ENCODE results near the gene SEC16B.

The SEC16B gene, protein sequence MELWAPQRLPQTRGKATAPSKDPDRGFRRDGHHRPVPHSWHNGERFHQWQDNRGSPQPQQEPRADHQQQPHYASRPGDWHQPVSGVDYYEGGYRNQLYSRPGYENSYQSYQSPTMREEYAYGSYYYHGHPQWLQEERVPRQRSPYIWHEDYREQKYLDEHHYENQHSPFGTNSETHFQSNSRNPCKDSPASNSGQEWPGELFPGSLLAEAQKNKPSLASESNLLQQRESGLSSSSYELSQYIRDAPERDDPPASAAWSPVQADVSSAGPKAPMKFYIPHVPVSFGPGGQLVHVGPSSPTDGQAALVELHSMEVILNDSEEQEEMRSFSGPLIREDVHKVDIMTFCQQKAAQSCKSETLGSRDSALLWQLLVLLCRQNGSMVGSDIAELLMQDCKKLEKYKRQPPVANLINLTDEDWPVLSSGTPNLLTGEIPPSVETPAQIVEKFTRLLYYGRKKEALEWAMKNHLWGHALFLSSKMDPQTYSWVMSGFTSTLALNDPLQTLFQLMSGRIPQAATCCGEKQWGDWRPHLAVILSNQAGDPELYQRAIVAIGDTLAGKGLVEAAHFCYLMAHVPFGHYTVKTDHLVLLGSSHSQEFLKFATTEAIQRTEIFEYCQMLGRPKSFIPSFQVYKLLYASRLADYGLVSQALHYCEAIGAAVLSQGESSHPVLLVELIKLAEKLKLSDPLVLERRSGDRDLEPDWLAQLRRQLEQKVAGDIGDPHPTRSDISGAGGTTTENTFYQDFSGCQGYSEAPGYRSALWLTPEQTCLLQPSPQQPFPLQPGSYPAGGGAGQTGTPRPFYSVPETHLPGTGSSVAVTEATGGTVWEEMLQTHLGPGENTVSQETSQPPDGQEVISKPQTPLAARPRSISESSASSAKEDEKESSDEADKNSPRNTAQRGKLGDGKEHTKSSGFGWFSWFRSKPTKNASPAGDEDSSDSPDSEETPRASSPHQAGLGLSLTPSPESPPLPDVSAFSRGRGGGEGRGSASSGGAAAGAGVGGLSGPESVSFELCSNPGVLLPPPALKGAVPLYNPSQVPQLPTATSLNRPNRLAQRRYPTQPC

DNA sequence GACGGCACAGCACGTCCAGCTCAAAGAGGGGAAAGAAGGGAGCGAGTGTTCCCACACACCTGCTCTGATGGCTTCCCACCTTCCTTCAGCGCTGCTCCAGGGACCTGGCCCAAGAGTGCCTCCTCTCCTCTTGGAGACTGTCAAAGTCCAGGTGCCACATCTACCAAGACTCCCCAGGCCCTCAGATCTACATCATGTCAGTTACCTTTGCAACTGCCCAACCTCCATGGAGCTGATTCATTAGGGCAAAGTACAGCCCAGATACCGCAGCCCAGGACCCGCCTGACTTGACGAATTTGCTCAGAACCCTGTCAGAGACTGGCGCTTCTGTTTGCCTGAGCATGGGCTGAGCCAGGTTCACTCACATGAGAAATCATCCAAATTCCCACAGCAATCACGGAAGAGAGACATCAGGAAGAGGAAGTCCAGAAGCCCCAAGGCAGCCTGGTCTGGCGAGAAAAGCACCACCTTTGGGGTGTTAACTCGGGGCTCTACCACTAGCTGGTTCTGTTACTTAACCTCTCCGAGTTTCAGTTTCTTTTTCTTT lies at the start of gene SEC16B:
TSS of gene SEC16B (minus strand) at position 234 of the 547 bp plus-strand sequence. CDS start 2,077 bp downstream, outside the sequence.
- no peaks in the 10 kb centered on the region for H3K27me3 ChIP-seq (ENCODE audit: insufficient read depth, low read depth)
- H3K79me2 ChIP-seq (ENCODE audit: insufficient read depth, low read depth): no peaks in the 10 kb centered on the region
- no peaks in the 10 kb centered on the region for H3K4me1 ChIP-seq (ENCODE audit: low read depth, poor library complexity, severe bottlenecking)
- H3K4me3 ChIP-seq (IDR thresholded peaks at IDR 0.05; ENCODE audit: insufficient read depth, low read depth, low read length): no peak within 1 kb of the TSS
- no peak within 1 kb of the TSS for H2AFZ ChIP-seq (ENCODE audit: low read depth)
- no peak within 1 kb of the TSS for H3K9ac ChIP-seq
- TF ChIP-seq, protein P1, sequence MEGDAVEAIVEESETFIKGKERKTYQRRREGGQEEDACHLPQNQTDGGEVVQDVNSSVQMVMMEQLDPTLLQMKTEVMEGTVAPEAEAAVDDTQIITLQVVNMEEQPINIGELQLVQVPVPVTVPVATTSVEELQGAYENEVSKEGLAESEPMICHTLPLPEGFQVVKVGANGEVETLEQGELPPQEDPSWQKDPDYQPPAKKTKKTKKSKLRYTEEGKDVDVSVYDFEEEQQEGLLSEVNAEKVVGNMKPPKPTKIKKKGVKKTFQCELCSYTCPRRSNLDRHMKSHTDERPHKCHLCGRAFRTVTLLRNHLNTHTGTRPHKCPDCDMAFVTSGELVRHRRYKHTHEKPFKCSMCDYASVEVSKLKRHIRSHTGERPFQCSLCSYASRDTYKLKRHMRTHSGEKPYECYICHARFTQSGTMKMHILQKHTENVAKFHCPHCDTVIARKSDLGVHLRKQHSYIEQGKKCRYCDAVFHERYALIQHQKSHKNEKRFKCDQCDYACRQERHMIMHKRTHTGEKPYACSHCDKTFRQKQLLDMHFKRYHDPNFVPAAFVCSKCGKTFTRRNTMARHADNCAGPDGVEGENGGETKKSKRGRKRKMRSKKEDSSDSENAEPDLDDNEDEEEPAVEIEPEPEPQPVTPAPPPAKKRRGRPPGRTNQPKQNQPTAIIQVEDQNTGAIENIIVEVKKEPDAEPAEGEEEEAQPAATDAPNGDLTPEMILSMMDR (conservative IDR thresholded peaks at IDR 0.05; ENCODE audit: low read depth, low read length): no peak
- no peak within 1 kb of the TSS for H3K27ac ChIP-seq
- H3K36me3 ChIP-seq (ENCODE audit: insufficient read depth): no peaks in the 10 kb centered on the region
- no peak within 1 kb of the TSS for H3K4me2 ChIP-seq
- H4K20me1 ChIP-seq (ENCODE audit: insufficient read depth): no peaks in the 10 kb centered on the region

DNA sequence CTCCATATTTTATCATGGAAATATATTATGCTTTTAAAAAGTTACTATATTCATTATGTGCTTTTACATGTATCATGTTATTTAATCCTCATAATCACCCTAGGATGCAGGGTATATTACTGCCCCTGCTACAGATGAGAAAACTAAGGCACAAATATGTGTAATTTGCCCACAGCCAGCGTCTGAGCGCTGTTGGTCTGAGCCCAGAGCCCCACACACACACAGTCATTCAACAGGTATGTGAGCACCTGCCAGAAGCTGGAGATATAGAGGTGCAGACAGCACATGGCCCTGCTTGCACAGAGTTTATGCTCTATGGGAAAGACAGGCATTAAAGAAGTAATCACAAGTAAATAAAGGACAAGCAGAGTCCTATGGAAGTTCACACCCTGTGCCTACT lies 49.8 kb upstream of the SEC16B start:
- Histone ChIP-seq H3K4me2 (no peak overlapping the region), H3K36me3 (ENCODE audit: insufficient read depth) (no peaks in the 10 kb centered on the region)
- TF ChIP-seq, protein P1 (conservative IDR thresholded peaks at IDR 0.05; ENCODE audit: low read depth, low read length): no peak

DNA sequence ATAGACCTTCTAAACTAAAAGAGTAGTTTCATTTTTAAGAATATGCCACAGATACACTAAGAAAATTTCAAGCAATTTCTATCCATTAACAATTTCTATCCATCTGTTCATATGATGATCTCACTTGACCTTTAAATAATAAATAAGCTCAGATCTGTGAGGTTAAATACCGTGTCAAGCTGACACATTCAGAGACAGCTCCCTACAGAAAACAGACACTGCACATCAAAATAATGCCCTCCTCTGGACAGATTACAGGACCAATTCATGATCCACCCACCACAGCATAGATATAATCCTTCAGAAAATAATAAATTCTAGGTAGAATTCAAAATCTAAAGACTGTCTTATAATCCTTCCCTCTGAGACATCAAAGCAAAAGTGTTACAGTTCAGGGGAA lies 49.4 kb upstream of the SEC16B start:
- Histone ChIP-seq H3K4me3 (IDR thresholded peaks at IDR 0.05; ENCODE audit: insufficient read depth, low read depth, low read length) (no peak overlapping the region), H3K36me3 (ENCODE audit: insufficient read depth) (no peaks in the 10 kb centered on the region), H3K27me3 (ENCODE audit: insufficient read depth, low read depth) (no peaks in the 10 kb centered on the region), H3K27ac (no peak overlapping the region), H3K79me2 (ENCODE audit: insufficient read depth, low read depth) (no peaks in the 10 kb centered on the region), H3K4me1 (ENCODE audit: low read depth, poor library complexity, severe bottlenecking) (peaks cover 6% of the 10 kb centered on the region), H3K9ac (no peak overlapping the region), H2AFZ (ENCODE audit: low read depth) (no peak overlapping the region), H4K20me1 (ENCODE audit: insufficient read depth) (no peaks in the 10 kb centered on the region), H3K4me2 (no peak overlapping the region)
- TF ChIP-seq, protein P1 (conservative IDR thresholded peaks at IDR 0.05; ENCODE audit: low read depth, low read length): no peak

More for the DNA sequence above, 49.8 kb upstream of the SEC16B start:
- no peak overlapping the region for H3K27ac ChIP-seq
- no peaks in the 10 kb centered on the region for H3K27me3 ChIP-seq (ENCODE audit: insufficient read depth, low read depth)
- no peaks in the 10 kb centered on the region for H3K79me2 ChIP-seq (ENCODE audit: insufficient read depth, low read depth)
- H3K4me3 ChIP-seq (IDR thresholded peaks at IDR 0.05; ENCODE audit: insufficient read depth, low read depth, low read length): no peak overlapping the region
- no peak overlapping the region for H2AFZ ChIP-seq (ENCODE audit: low read depth)
- no peak overlapping the region for H3K9ac ChIP-seq
- H3K4me1 ChIP-seq (ENCODE audit: low read depth, poor library complexity, severe bottlenecking): peaks cover 6% of the 10 kb centered on the region
- H4K20me1 ChIP-seq (ENCODE audit: insufficient read depth): no peaks in the 10 kb centered on the region

DNA sequence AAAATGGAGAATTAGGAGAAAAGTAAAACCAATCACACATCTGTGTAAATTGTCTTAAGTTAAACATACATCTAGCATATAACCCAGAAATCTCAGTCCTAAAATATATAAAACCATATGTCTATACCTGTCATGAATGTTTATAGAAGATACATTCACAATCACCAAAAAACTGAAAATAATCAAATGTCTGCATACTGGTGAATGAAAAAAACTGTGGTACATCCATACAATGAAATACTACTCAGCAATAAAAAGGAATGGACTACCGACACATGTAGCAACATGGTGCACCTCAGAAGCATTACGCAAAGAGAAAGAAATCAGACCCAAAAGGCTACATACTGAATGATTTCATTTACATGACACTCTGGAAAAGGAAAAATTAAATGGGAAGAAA lies 47.7 kb upstream of the SEC16B start:
- Histone ChIP-seq H3K79me2 (ENCODE audit: insufficient read depth, low read depth) (no peaks in the 10 kb centered on the region), H3K4me1 (ENCODE audit: low read depth, poor library complexity, severe bottlenecking) (peaks cover 6% of the 10 kb centered on the region), H3K4me2 (no peak overlapping the region), H3K9ac (no peak overlapping the region), H2AFZ (ENCODE audit: low read depth) (no peak overlapping the region), H3K36me3 (ENCODE audit: insufficient read depth) (no peaks in the 10 kb centered on the region), H3K27ac (no peak overlapping the region), H3K27me3 (ENCODE audit: insufficient read depth, low read depth) (no peaks in the 10 kb centered on the region), H4K20me1 (ENCODE audit: insufficient read depth) (no peaks in the 10 kb centered on the region), H3K4me3 (IDR thresholded peaks at IDR 0.05; ENCODE audit: insufficient read depth, low read depth, low read length) (no peak overlapping the region)
- TF ChIP-seq, protein P1 (conservative IDR thresholded peaks at IDR 0.05; ENCODE audit: low read depth, low read length): no peak
